Left ventricle myocardium inferior (tissue), 1 donor: ENCODE results near the gene LUZP4. TPM values are rescaled to one million over a fixed set of nuclear protein-coding genes. Genes with fewer than 3 reads are reported as not detected.

Source experiments
- DNase-seq: peaks from one replicate; pipeline ENCODE4 v3.0.0-alpha.2; 2020
- H3K27ac ChIP-seq: fragments of 200-600 bp; replicated peaks from 2 replicates; pipeline ENCODE4 v1.8.0; 2021
- H3K27me3 ChIP-seq: fragments of 200-600 bp; 2 replicates; pipeline ENCODE4 v1.8.0; 2021; ENCODE audit warnings: low read depth
- H3K36me3 ChIP-seq: fragments of 200-600 bp; 2 replicates; pipeline ENCODE4 v1.8.0; 2021
- H3K4me1 ChIP-seq: fragments of 200-600 bp; 2 replicates; pipeline ENCODE4 v1.8.0; 2021
- H3K4me3 ChIP-seq: fragments of 200-600 bp; 2 replicates; pipeline ENCODE4 v1.8.0; 2021; ENCODE audit warnings: mild to moderate bottlenecking, moderate library complexity
- H3K9me3 ChIP-seq: fragments of 200-600 bp; replicated peaks from 2 replicates; pipeline ENCODE4 v1.8.0; 2021
- intact Hi-C: fragments of 100-400 bp; cut with micrococcal nuclease; formaldehyde crosslinking; loops from one replicate; pipeline ENCODE4 v1.11.0; 2022
- total RNA-seq: library from RNA; stranded (reverse); fragmentation: NEBNext Ultra II Directional; extraction: Animal tissue kit (Norgen Biotek cat#: 25700); gene quantifications from one replicate; pipeline ENCODE4 v1.2.1, GENCODE V29; 2021
- TF ChIP-seq, protein P1 (sequence below): fragments of 200-600 bp; IDR thresholded peaks from 2 replicates; pipeline ENCODE4 v1.8.0; 2021; ENCODE audit warnings: antibody characterized with exemption, mild to moderate bottlenecking, borderline replicate concordance
- donor health status: DM: no; HTN: yes; CAD: no; lungs with severe emphysema.

The LUZP4 gene
- total RNA-seq, 1 donor from 2014 or later = not detected

DNA sequence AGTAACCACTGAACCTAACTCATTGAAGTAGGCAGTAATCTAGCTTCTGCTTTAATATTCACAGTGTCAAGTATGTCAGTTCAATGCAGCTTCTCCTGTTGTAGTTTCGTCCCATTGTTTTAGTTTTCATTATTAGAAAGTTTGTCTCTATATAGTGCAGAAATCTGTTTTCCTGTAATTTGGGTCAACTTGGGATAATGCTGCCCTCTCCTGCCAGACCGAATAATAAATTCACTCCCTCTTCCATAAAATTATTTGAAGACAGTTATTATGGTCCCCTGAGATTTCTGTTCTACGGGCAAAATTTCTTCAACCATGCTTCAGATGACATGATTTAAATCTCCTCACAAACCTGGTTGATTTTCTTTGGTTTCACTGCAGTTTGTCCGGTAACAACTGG lies 4.6 kb upstream of the LUZP4 start:
- Histone ChIP-seq H3K4me3 (no peak overlapping the region), H3K27ac (no peak overlapping the region), H3K36me3 (no peaks in the 10 kb centered on the region), H3K27me3 (no peaks in the 10 kb centered on the region), H3K9me3 (no peaks in the 10 kb centered on the region), H3K4me1 (no peaks in the 10 kb centered on the region)
- intact Hi-C loops = no loop called here
- TF ChIP-seq, protein P1, sequence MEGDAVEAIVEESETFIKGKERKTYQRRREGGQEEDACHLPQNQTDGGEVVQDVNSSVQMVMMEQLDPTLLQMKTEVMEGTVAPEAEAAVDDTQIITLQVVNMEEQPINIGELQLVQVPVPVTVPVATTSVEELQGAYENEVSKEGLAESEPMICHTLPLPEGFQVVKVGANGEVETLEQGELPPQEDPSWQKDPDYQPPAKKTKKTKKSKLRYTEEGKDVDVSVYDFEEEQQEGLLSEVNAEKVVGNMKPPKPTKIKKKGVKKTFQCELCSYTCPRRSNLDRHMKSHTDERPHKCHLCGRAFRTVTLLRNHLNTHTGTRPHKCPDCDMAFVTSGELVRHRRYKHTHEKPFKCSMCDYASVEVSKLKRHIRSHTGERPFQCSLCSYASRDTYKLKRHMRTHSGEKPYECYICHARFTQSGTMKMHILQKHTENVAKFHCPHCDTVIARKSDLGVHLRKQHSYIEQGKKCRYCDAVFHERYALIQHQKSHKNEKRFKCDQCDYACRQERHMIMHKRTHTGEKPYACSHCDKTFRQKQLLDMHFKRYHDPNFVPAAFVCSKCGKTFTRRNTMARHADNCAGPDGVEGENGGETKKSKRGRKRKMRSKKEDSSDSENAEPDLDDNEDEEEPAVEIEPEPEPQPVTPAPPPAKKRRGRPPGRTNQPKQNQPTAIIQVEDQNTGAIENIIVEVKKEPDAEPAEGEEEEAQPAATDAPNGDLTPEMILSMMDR = no peak
- DNase-seq = no peak

DNA sequence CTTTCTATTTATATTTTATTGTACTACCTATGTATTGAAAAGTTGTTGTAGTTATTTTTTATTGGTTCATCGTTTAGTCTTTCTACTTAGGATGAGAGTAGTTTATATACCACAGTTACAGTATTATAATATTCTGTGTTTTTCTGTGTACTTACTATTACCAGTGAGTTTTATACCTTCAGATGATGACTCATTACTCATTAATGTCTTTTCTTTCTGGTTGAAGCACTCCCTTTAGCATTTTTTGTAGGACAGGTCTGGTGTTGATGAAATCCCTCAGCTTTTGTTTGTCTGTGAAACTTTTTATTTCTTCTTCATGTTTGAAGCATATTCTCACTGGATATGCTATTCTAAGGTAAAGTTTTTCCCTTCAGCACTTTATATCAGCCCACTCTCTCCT lies 7.7 kb downstream of the LUZP4 start:
- TF ChIP-seq, protein P1 = no peak
- Histone ChIP-seq H3K27ac (no peak overlapping the region), H3K9me3 (no peaks in the 10 kb centered on the region), H3K4me3 (no peak overlapping the region), H3K4me1 (no peaks in the 10 kb centered on the region), H3K27me3 (no peaks in the 10 kb centered on the region), H3K36me3 (no peaks in the 10 kb centered on the region)
- DNase-seq = no peak
- intact Hi-C loops = no loop called here

DNA sequence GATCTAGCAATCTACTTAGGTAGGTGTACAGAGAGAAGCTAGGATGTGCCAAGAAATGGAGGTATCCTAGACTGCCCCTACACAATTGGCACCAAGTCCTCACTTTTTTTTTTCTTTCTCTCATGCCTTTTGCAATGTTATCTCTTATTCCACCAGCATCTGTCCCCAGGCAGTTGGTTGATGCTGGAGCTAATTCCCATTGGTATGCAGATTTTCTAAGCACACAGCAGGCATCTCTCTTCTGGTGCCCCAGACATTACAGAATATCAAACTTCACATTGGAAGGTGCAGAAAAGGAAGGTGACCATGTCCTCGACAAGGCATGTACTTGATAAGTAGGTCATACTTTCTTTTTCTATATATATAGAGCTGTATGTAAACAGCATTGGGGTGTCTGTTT lies 21.6 kb downstream of the LUZP4 start:
- no peak overlapping the region for H3K27ac ChIP-seq
- no peaks in the 10 kb centered on the region for H3K36me3 ChIP-seq
- H3K27me3 ChIP-seq = no peaks in the 10 kb centered on the region
- no peaks in the 10 kb centered on the region for H3K9me3 ChIP-seq
- intact Hi-C loops = no loop called here
- no peak overlapping the region for H3K4me3 ChIP-seq
- TF ChIP-seq, protein P1 = no peak
- no peak for DNase-seq
- no peaks in the 10 kb centered on the region for H3K4me1 ChIP-seq

DNA sequence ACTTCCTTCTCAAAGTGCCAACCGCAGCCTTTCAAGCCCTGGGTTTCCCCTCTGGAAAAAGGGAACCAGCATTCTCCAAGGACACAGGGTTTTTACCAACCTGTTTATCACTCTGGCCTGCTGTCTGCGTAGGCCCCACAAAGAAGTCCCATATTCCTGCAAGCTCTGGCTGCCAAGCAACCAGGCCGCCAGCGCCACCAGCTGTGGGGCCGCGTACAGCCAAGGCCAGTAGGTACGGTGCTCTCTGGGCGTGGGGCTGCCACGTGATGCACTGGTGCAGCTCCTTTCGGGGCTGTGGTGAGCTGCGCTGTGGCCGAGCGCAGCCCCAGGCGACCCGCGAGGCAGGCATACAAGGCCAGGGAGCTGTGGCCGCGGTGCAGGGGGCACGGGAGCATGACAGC lies 22.1 kb downstream of the LUZP4 start:
- no peak for DNase-seq
- no peaks in the 10 kb centered on the region for H3K36me3 ChIP-seq
- H3K27ac ChIP-seq = no peak overlapping the region
- H3K4me3 ChIP-seq = no peak overlapping the region
- no peaks in the 10 kb centered on the region for H3K9me3 ChIP-seq
- H3K4me1 ChIP-seq = no peaks in the 10 kb centered on the region
- intact Hi-C loops = no loop called here
- H3K27me3 ChIP-seq = no peaks in the 10 kb centered on the region
- TF ChIP-seq, protein P1 = no peak

DNA sequence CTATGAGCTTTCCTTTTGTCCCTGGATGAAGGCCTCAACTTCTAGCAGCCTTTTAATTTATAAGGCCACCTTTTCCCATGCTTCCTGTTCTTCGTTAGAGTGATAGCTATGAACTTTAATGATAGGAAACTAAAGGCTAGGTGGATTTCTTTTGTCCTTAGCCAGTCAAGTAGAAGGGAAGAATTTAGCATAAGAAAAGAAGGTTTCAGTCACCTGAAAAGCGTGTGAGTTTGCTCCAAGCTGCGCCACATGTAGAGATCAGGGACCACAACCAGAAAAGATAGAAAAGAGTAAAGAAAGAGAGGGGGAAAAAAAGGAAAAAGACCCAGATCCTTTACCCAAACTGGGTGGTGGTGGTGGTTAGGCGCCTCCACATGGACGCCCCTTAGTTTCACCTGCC lies 28.6 kb downstream of the LUZP4 start:
- Histone ChIP-seq H3K4me1 (no peaks in the 10 kb centered on the region), H3K4me3 (no peak overlapping the region), H3K9me3 (no peaks in the 10 kb centered on the region), H3K36me3 (no peaks in the 10 kb centered on the region), H3K27ac (no peak overlapping the region), H3K27me3 (no peaks in the 10 kb centered on the region)
- DNase-seq = no peak
- TF ChIP-seq, protein P1 = no peak
- intact Hi-C loops = no loop called here

DNA sequence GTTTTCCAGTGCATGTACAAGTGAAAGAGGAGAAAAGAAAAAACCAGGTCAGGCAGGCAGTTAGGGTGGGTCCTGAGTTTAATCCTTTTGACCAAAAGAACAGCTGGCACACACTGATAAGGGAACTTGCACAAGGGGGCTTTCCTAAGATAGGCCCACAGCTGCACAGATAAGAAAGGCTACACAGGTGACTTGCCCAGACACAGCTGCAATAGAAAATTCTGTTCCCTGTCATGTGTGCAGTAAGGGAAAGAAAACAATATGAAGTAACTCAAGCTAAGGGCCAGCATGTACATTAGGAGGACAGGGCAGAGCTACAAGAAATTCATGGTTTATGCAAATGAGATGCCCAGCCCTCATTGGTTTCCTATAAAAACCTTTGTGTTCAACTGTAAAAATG lies 32.9 kb downstream of the LUZP4 start:
- TF ChIP-seq, protein P1 = no peak

More for the DNA sequence above, 32.9 kb downstream of the LUZP4 start:
- DNase-seq = no peak
- H3K4me1 ChIP-seq = no peaks in the 10 kb centered on the region
- no peaks in the 10 kb centered on the region for H3K27me3 ChIP-seq
- no peaks in the 10 kb centered on the region for H3K9me3 ChIP-seq
- no peak overlapping the region for H3K27ac ChIP-seq
- no peak overlapping the region for H3K4me3 ChIP-seq
- no peaks in the 10 kb centered on the region for H3K36me3 ChIP-seq
- intact Hi-C loops = no loop called here
